H1 (cell line): ENCODE results near the gene FRMD5. TPM values are rescaled to one million over a fixed set of nuclear protein-coding genes. Genes with fewer than 3 reads are reported as not detected.

Experiments used
- CTCF ChIA-PET: fragments of 300-600 bp; sonication (Branson Sonifier 250); formaldehyde crosslinking; loops from one replicate; lab custom pipeline; 2021; ENCODE audit not compliant: partially characterized antibody; lab: Charles Lee
- POLR2A ChIA-PET: fragments of 300-600 bp; sonication (Branson Sonifier 250); formaldehyde crosslinking; loops from one replicate; lab custom pipeline; 2021; ENCODE audit warnings: inconsistent platforms; ENCODE audit not compliant: partially characterized antibody; lab: Charles Lee
- DNase-seq, 2 experiments: peaks; one replicate each; pipeline versions ENCODE4 v3.0.0 to v3.0.0-alpha.2; 2010 to 2022; ENCODE audit warnings: low spot score in 2 of 2, low read depth in 1 of 2, mixed read lengths in 1 of 2
- FAIRE-seq: peaks from 2 replicates; lab custom pipeline; 2011; peaks lifted over from hg19 to GRCh38; lab: Jason Lieb, UNC
- H2AFZ ChIP-seq: 2 replicates; pipeline ENCODE4 v1.8.1; 2012; ENCODE audit warnings: low read length, inconsistent platforms
- H2AK5ac ChIP-seq: 2 replicates; pipeline ENCODE4 v1.6.1; 2013; ENCODE audit warnings: low read depth, low read length
- H2BK120ac ChIP-seq: replicated peaks from 2 replicates; pipeline ENCODE3; 2013; ENCODE audit warnings: low read depth, low read length, inconsistent platforms
- H2BK12ac ChIP-seq: 2 replicates; pipeline ENCODE4 v1.6.1; 2013; ENCODE audit warnings: low read depth, low read length
- H2BK15ac ChIP-seq: 2 replicates; pipeline ENCODE4 v1.6.1; 2013; ENCODE audit warnings: low read length
- H2BK20ac ChIP-seq: 2 replicates; pipeline ENCODE4 v1.6.1; 2013; ENCODE audit warnings: low read length
- H2BK5ac ChIP-seq: 2 replicates; pipeline ENCODE4 v1.6.1; 2013; ENCODE audit warnings: low read depth, low read length
- H3K14ac ChIP-seq: 2 replicates; pipeline ENCODE4 v1.6.1; 2013; ENCODE audit warnings: inconsistent platforms; ENCODE audit not compliant: insufficient read length
- H3K18ac ChIP-seq: 2 replicates; pipeline ENCODE4 v1.6.1; 2013; ENCODE audit warnings: low read length; ENCODE audit errors: extremely low read depth
- H3K23ac ChIP-seq: 2 replicates; pipeline ENCODE4 v1.6.1; 2013; ENCODE audit warnings: inconsistent platforms; ENCODE audit not compliant: insufficient read length
- H3K23me2 ChIP-seq: 2 replicates; pipeline ENCODE4 v1.6.1; 2013; ENCODE audit warnings: low read depth, low read length
- H3K27ac ChIP-seq: 2 replicates; pipeline ENCODE4 v1.6.1; 2011; ENCODE audit warnings: low read depth, low read length, inconsistent platforms
- H3K27me3 ChIP-seq, 4 experiments: replicated peaks in 1 of 4; 1 replicate in 1 of 4; 2 replicates in 3 of 4; pipeline versions ENCODE4 v1.6.1 to v1.8.1; 2011 to 2013; ENCODE audit warnings: low read length in 3 of 4, mild to moderate bottlenecking in 3 of 4, inconsistent platforms in 2 of 4, mixed read lengths in 2 of 4, moderate library complexity in 1 of 4; ENCODE audit not compliant: control insufficient read depth in 3 of 4, insufficient read depth in 3 of 4; ENCODE audit errors: extremely low read depth in 1 of 4
- H3K36me3 ChIP-seq, 4 experiments: 2 replicates each; pipeline versions ENCODE4 v1.6.1 to v1.8.1; 2011 to 2013; ENCODE audit warnings: mild to moderate bottlenecking in 4 of 4, low read length in 3 of 4, moderate library complexity in 2 of 4, control low read depth in 1 of 4, inconsistent platforms in 1 of 4; ENCODE audit not compliant: insufficient read depth in 4 of 4, control insufficient read depth in 2 of 4
- H3K4ac ChIP-seq: replicated peaks from 2 replicates; pipeline ENCODE3; 2013; ENCODE audit warnings: low read length, low read depth, mixed read lengths, inconsistent platforms; ENCODE audit not compliant: insufficient read length
- H3K4me1 ChIP-seq, 4 experiments: replicated peaks in 1 of 4; 1 replicate in 1 of 4; 2 replicates in 3 of 4; pipeline versions ENCODE4 v1.6.1 to v1.8.1; 2011 to 2013; ENCODE audit warnings: low read length in 3 of 4, inconsistent platforms in 2 of 4, mixed read lengths in 1 of 4; ENCODE audit not compliant: insufficient read depth in 4 of 4, control insufficient read depth in 3 of 4
- H3K4me2 ChIP-seq, 2 experiments: 2 replicates each; pipeline versions ENCODE4 v1.6.1 to v1.8.1; 2011 to 2013; ENCODE audit warnings: low read depth in 2 of 2, low read length in 2 of 2, control low read depth in 1 of 2, inconsistent platforms in 1 of 2, mild to moderate bottlenecking in 1 of 2; ENCODE audit not compliant: insufficient read depth in 1 of 2
- H3K4me3 ChIP-seq, 4 experiments: fragments of 200-600, 300-600 bp in 1 of 4; sonication (generic), shearing (Covaris generic), sonication (Bioruptor Twin) in 1 of 4; 2 replicates each; pipeline versions ENCODE4 v1.5.1 to v1.8.1; 2011 to 2016; ENCODE audit warnings: low read length in 4 of 4, low read depth in 3 of 4, control low read depth in 2 of 4, inconsistent platforms in 2 of 4, mild to moderate bottlenecking in 2 of 4, mixed read lengths in 1 of 4, moderate library complexity in 1 of 4; ENCODE audit not compliant: insufficient read depth in 2 of 4; ENCODE audit errors: extremely low read depth in 1 of 4
- H3K56ac ChIP-seq: replicated peaks from 2 replicates; pipeline ENCODE3; 2013; ENCODE audit warnings: low read depth, mild to moderate bottlenecking, mixed read lengths, low read length, inconsistent platforms; ENCODE audit not compliant: insufficient read length
- H3K79me1 ChIP-seq: 2 replicates; pipeline ENCODE4 v1.6.1; 2013; ENCODE audit warnings: low read depth, low read length, control low read depth
- H3K79me2 ChIP-seq, 2 experiments: 2 replicates each; pipeline versions ENCODE4 v1.6.1 to v1.8.1; 2012 to 2013; ENCODE audit warnings: low read length in 2 of 2, mild to moderate bottlenecking in 2 of 2, inconsistent platforms in 1 of 2; ENCODE audit not compliant: insufficient read depth in 2 of 2, control insufficient read depth in 1 of 2
- H3K9ac ChIP-seq, 4 experiments: replicated peaks in 1 of 4; 1 replicate in 1 of 4; 2 replicates in 3 of 4; pipeline versions ENCODE4 v1.6.1 to v1.8.1; 2011 to 2013; ENCODE audit warnings: low read depth in 3 of 4, low read length in 3 of 4, control low read depth in 2 of 4, mild to moderate bottlenecking in 2 of 4, moderate library complexity in 2 of 4, inconsistent platforms in 1 of 4; ENCODE audit errors: extremely low read depth in 1 of 4
- H3K9me3 ChIP-seq, 2 experiments: 2 replicates each; pipeline versions ENCODE4 v1.6.1 to v1.8.1; 2012 to 2013; ENCODE audit warnings: mild to moderate bottlenecking in 2 of 2, moderate library complexity in 2 of 2, control low read depth in 1 of 2, inconsistent platforms in 1 of 2, low read depth in 1 of 2, low read length in 1 of 2, mixed read lengths in 1 of 2; ENCODE audit not compliant: insufficient read depth in 2 of 2
- H4K20me1 ChIP-seq, 2 experiments: replicated peaks in 1 of 2; 2 replicates each; pipeline versions ENCODE3 to v1.8.1; 2011 to 2013; ENCODE audit warnings: inconsistent platforms in 2 of 2, low read length in 2 of 2, mild to moderate bottlenecking in 1 of 2; ENCODE audit not compliant: insufficient read depth in 2 of 2, control insufficient read depth in 1 of 2
- H4K5ac ChIP-seq: 2 replicates; pipeline ENCODE4 v1.6.1; 2013; ENCODE audit warnings: low read length, low read depth, mixed read lengths, inconsistent platforms; ENCODE audit not compliant: insufficient read length
- H4K8ac ChIP-seq: 2 replicates; pipeline ENCODE4 v1.8.0; 2013; ENCODE audit warnings: mild to moderate bottlenecking, moderate library complexity, low read length, inconsistent platforms; ENCODE audit not compliant: insufficient read depth; ENCODE audit errors: extremely low read depth
- H4K91ac ChIP-seq: replicated peaks from 2 replicates; pipeline ENCODE3; 2013; ENCODE audit warnings: low read length, mixed read lengths, inconsistent platforms; ENCODE audit not compliant: insufficient read length
- BRCA1 ChIP-seq: IDR thresholded peaks from 2 replicates; pipeline ENCODE4 v1.6.1; 2012; ENCODE audit warnings: low read depth, low read length, improper control_type of control experiment
- CBX5 ChIP-seq: fragments of 300-800, 300-1000 bp; sonication (generic); IDR thresholded peaks from 2 replicates; pipeline ENCODE4 v1.7.1; 2016; ENCODE audit warnings: antibody characterized with exemption, low read length, low read depth
- JUN ChIP-seq: IDR thresholded peaks from 2 replicates; pipeline ENCODE4 v1.6.1; 2011; ENCODE audit warnings: low read depth, mild to moderate bottlenecking, improper control_type of control experiment, low read length
- MAFK ChIP-seq: IDR thresholded peaks from 2 replicates; pipeline ENCODE4 v1.6.1; 2012; ENCODE audit warnings: low read depth, mild to moderate bottlenecking, improper control_type of control experiment, low read length
- RBBP5 ChIP-seq: IDR thresholded peaks from 2 replicates; pipeline ENCODE4 v1.7.1; 2012; ENCODE audit warnings: low read depth, mild to moderate bottlenecking, inconsistent platforms, low read length, moderate library complexity, borderline replicate concordance
- RNF2 ChIP-seq: fragments of 200-900, 300-1000 bp; sonication (generic); IDR thresholded peaks from 2 replicates; pipeline ENCODE4 v1.7.1; 2016; ENCODE audit warnings: borderline replicate concordance, low read depth, mild to moderate bottlenecking, antibody characterized with exemption, low read length; ENCODE audit not compliant: poor library complexity, severe bottlenecking; ENCODE audit errors: missing control alignments
- SAP30 ChIP-seq: fragments of 300-600 bp; sonication (generic); IDR thresholded peaks from 2 replicates; pipeline ENCODE4 v1.7.1; 2012; ENCODE audit warnings: low read length, moderate library complexity, mild to moderate bottlenecking, inconsistent platforms; ENCODE audit not compliant: insufficient read depth, insufficient replicate concordance
- SIX5 ChIP-seq: IDR thresholded peaks from 2 replicates; pipeline ENCODE4 v1.6.1; 2011; ENCODE audit warnings: mild to moderate bottlenecking, low read depth, low read length
- SP1 ChIP-seq: IDR thresholded peaks from 2 replicates; pipeline ENCODE4 v1.6.1; 2011; ENCODE audit warnings: low read depth, low read length
- SP2 ChIP-seq: IDR thresholded peaks from 2 replicates; pipeline ENCODE4 v1.6.1; 2012; ENCODE audit warnings: mild to moderate bottlenecking, low read length, inconsistent platforms
- SP4 ChIP-seq: IDR thresholded peaks from 2 replicates; pipeline ENCODE4 v1.6.1; 2012; ENCODE audit warnings: low read length, inconsistent platforms
- SUZ12 ChIP-seq: fragments of 200-600 bp; sonication (generic); IDR thresholded peaks from 2 replicates; pipeline ENCODE4 v1.6.1; 2012; ENCODE audit warnings: mild to moderate bottlenecking, inconsistent platforms, low read length, moderate library complexity, mixed read lengths
- TAF7 ChIP-seq: optimal IDR thresholded peaks from 2 replicates; pipeline ENCODE3; 2011; ENCODE audit warnings: low read depth, mild to moderate bottlenecking, inconsistent platforms, low read length, moderate library complexity, borderline replicate concordance
- TBP ChIP-seq: IDR thresholded peaks from 2 replicates; pipeline ENCODE4 v1.6.1; 2011; ENCODE audit warnings: low read depth, low read length, improper control_type of control experiment
- TCF12 ChIP-seq: IDR thresholded peaks from 2 replicates; pipeline ENCODE4 v1.6.1; 2011; ENCODE audit warnings: low read depth, mild to moderate bottlenecking, low read length
- WGBS, 2 experiments: shearing (Covaris generic) in 1 of 2; methylation state at CpG; one replicate each; pipeline versions ENCODE4 v1.1.6 to v1.1.7; 2013 to 2015; ENCODE audit warnings: low lambda C conversion rate in 2 of 2, mixed read lengths in 2 of 2, inconsistent platforms in 1 of 2, low coverage in 1 of 2, missing lambda C conversion rate in 1 of 2; ENCODE audit not compliant: insufficient replicate concordance in 2 of 2, insufficient coverage in 1 of 2, insufficient read length in 1 of 2; ENCODE audit errors: extremely low coverage in 1 of 2, missing lambda C conversion rate in 1 of 2; 5-methylcytosine and 5-hydroxymethylcytosine counted together
- polyA plus RNA-seq, 7 experiments: library from polyadenylated mRNA; depleted of rRNA in 3 of 7; stranded (reverse) in 5 of 7; unstranded in 2 of 7; fragments of >200 nt in 5 of 7; fragments of 200-250 nt in 2 of 7; gene quantifications; 1 replicate in 5 of 7; 2 replicates in 1 of 7; 4 replicates in 1 of 7; pipeline versions ENCODE4 v1.2.1 to v1.2.3, GENCODE V29; 2011 to 2013; ENCODE audit warnings: missing spikeins in 2 of 7, mixed read lengths in 2 of 7
- total RNA-seq: library from RNA; stranded (reverse); fragmentation: NEBNext Ultra II Directional; extraction: Animal tissue kit (Norgen Biotek cat#: 25700); gene quantifications from 2 replicates; pipeline ENCODE4 v1.2.1, GENCODE V29; 2021

Gene FRMD5
- total and polyA plus RNA-seq, 2 of the 8 experiments (the other 6 are each of a cell fraction or from before 2014, with no cell fraction given): 10.1 to 12.6 TPM

DNA sequence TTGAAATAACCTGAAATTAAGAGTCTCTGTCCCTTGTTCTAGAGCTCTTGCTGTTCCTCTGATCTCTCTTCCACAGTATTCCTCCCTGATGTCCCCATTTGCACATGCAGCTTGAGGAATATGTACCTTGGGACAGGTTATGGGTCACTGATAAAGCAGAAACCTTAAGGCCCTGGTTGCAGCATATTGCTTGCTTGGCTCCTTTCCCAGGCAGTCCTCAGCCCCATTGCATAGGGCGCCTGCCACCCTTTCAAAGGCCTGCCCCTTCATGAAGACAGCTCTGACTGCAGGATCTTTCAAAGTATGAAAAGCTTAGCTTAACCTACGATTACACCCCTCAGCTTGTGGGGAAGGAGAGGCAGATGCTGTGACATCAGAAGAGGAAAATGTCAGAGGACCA, 316.6 kb downstream of the FRMD5 start:
- no peak overlapping the region for H2BK120ac ChIP-seq
- no peak overlapping the region for H4K8ac ChIP-seq
- H3K9ac ChIP-seq: no peak overlapping the region
- no peak overlapping the region for H4K91ac ChIP-seq
- H3K23me2 ChIP-seq: no peaks in the 10 kb centered on the region
- H3K79me2 ChIP-seq: no peaks in the 10 kb centered on the region
- ChIA-PET POLR2A (interaction anchor here (1.2 kb wide), 1 partner anchor 317 kb away, joined by 3 read pairs; the partner anchor contains the start of gene FRMD5), CTCF (interaction anchor here (0.5 to 5.4 kb wide), 6 partner anchors 10 to 26 kb away, joined by 3 to 54 read pairs (median 5); no protein-coding TSS in a partner anchor)
- H3K4me1 ChIP-seq: peaks cover 0 to 13% (median 5%) of the 10 kb centered on the region in 4 experiments; a peak in 3 of 7 replicates
- H3K27me3 ChIP-seq: no peaks in the 10 kb centered on the region
- DNase-seq (no peak), FAIRE-seq (no peak)
- peaks cover 0 to 2% of the 10 kb centered on the region in 2 experiments for H4K20me1 ChIP-seq
- H3K23ac ChIP-seq: no peak overlapping the region
- no peak overlapping the region for H2BK12ac ChIP-seq
- no peak overlapping the region for H2BK5ac ChIP-seq
- no peaks in the 10 kb centered on the region for H3K79me1 ChIP-seq
- no peak overlapping the region for H3K4ac ChIP-seq
- H3K36me3 ChIP-seq: peaks cover 0 to 4% (median 1%) of the 10 kb centered on the region in 4 experiments; a peak in 5 of 8 replicates
- H3K4me2 ChIP-seq: no peak overlapping the region
- no peak overlapping the region for H2BK20ac ChIP-seq
- no peak overlapping the region for H3K27ac ChIP-seq
- H3K4me3 ChIP-seq: no peak overlapping the region
- no peak overlapping the region for H3K18ac ChIP-seq
- no peak overlapping the region for H2BK15ac ChIP-seq
- no peak overlapping the region for H3K14ac ChIP-seq
- WGBS, 2 experiments: 83% methylated on average over 2 of the region's 2 CpGs; no CpG with 5 or more reads in 1 of the 2 experiments
- H2AFZ ChIP-seq: no peak overlapping the region
- H4K5ac ChIP-seq: no peak overlapping the region
- H2AK5ac ChIP-seq: no peak overlapping the region
- no peaks in the 10 kb centered on the region for H3K9me3 ChIP-seq
- H3K56ac ChIP-seq: no peak overlapping the region
- no peak for TF ChIP-seq SP4
- no peak for TF ChIP-seq RBBP5
- no peak for TF ChIP-seq SAP30
- no peak for TF ChIP-seq SP2
- TF ChIP-seq RNF2: no peak
- no peak for TF ChIP-seq TAF7
- TF ChIP-seq CBX5: no peak
- no peak for TF ChIP-seq BRCA1
- no peak for TF ChIP-seq TBP
- TF ChIP-seq SP1: no peak
- no peak for TF ChIP-seq SIX5
- no peak for TF ChIP-seq SUZ12
- no peak for TF ChIP-seq MAFK
- TF ChIP-seq JUN: no peak
- no peak for TF ChIP-seq TCF12
